Heart left ventricle (tissue), 16 donors: ENCODE results near the gene ASTN2. TPM values are rescaled to one million over a fixed set of nuclear protein-coding genes. Genes with fewer than 3 reads are reported as not detected.

Experiments used
- ATAC-seq, 4 donors: fragments of 200-7000 bp; cut with Tn5 transposase; one replicate each; pipeline ENCODE4 v1.9.1; 2020 to 2022; ENCODE audit warnings: moderate library complexity in 4 of 4, mild to moderate bottlenecking in 3 of 4, moderate number of reproducible peaks in 1 of 4
- DNase-seq, 5 donors: peaks; one replicate each; pipeline ENCODE4 v3.0.0-alpha.2; 2020
- H3K27ac ChIP-seq, 12 donors: fragments of 200-600 bp; sonication (generic) in 4 of 12; one replicate each; pipeline versions ENCODE4 v1.5.0 to v1.8.0; 2016 to 2022; ENCODE audit warnings: mild to moderate bottlenecking in 2 of 12
- H3K27me3 ChIP-seq, 9 donors: fragments of 200-600 bp; sonication (generic) in 2 of 9; one replicate each; pipeline versions ENCODE4 v1.5.1 to v1.8.0; 2016 to 2022; ENCODE audit warnings: mild to moderate bottlenecking in 3 of 9
- H3K36me3 ChIP-seq, 9 donors: fragments of 200-600 bp; sonication (generic) in 2 of 9; one replicate each; pipeline versions ENCODE4 v1.5.0 to v1.8.0; 2018 to 2022; ENCODE audit warnings: mild to moderate bottlenecking in 2 of 9
- H3K4me1 ChIP-seq, 12 donors: fragments of 200-600 bp; sonication (generic) in 4 of 12; one replicate each; pipeline versions ENCODE4 v1.5.0 to v1.8.0; 2016 to 2022; ENCODE audit warnings: mild to moderate bottlenecking in 3 of 12
- H3K4me3 ChIP-seq, 12 donors: fragments of 200-600 bp; sonication (generic) in 4 of 12; one replicate each; pipeline versions ENCODE4 v1.5.0 to v1.8.0; 2017 to 2022; ENCODE audit warnings: mild to moderate bottlenecking in 9 of 12, moderate library complexity in 4 of 12
- H3K9me3 ChIP-seq, 12 donors: fragments of 200-600 bp; sonication (generic) in 4 of 12; one replicate each; pipeline versions ENCODE4 v1.5.0 to v1.8.0; 2016 to 2022; ENCODE audit warnings: mild to moderate bottlenecking in 1 of 12
- CTCF ChIP-seq, 12 donors: fragments of 200-600 bp; sonication (generic) in 4 of 12; IDR thresholded peaks; one replicate each; pipeline versions ENCODE4 v1.5.0 to v1.8.0; 2018 to 2022; ENCODE audit warnings: antibody characterized with exemption in 12 of 12, mild to moderate bottlenecking in 5 of 12
- POLR2A ChIP-seq, 2 donors: fragments of 450-650 bp; IDR thresholded peaks; one replicate each; pipeline ENCODE4 v1.6.1; 2017; ENCODE audit warnings: antibody characterized with exemption in 2 of 2, mild to moderate bottlenecking in 2 of 2, moderate library complexity in 2 of 2
- WGBS, 4 donors: extraction: QIAGEN DNeasy Blood & Tissue Kit in 2 of 4; methylation state at CpG; one replicate each; pipeline versions ENCODE4 v1.1.5 to v1.1.7; 2013 to 2018; 5-methylcytosine and 5-hydroxymethylcytosine counted together
- intact Hi-C, 10 donors: fragments of 100-400 bp; cut with DNase I; formaldehyde crosslinking; loops; one replicate each; pipeline versions ENCODE4 v1.11.1 to v1.14.2; 2022
- long read RNA-seq, 3 donors: library from polyadenylated mRNA; unstranded; transcript quantifications; one replicate each; pipeline ENCODE4 v2.0.0, GENCODE V29; 2020 to 2021
- polyA plus RNA-seq, 2 donors: library from polyadenylated mRNA; stranded (reverse); fragments of 200-250 nt; gene quantifications; one replicate each; pipeline ENCODE4 v1.2.3, GENCODE V29; 2013
- total RNA-seq, 9 donors: library from RNA; depleted of rRNA in 2 of 9; stranded (reverse); fragments of >200 nt in 2 of 9; fragmentation: NEBNext Ultra II Directional in 3 of 9; extraction: Animal tissue kit (Norgen Biotek cat#: 25700) in 3 of 9; gene quantifications; one replicate each; pipeline versions ENCODE4 v1.1.0 to v1.2.4, GENCODE V29; 2016 to 2023
- donor health status: ischemic (EF 13 %, LVEDD 7.1; RV severe dilation, severe dysfunction).
- donor health status: healthy with polysubstance abuse.
- donor health status: DM: no; HTN: yes; CAD: no.
- donor health status: DM: no; HTN: no; CAD: no.
- donor health status: ischemic (EF 25% LVEDD 6.9; RV normal size, moderate dysfunction).
- donor health status: ischemic (EF 25% LVEDD 5.7; RV mildly dilated, moderate dysfunction).
- donor health status: healthy.
- donor health status: DM: yes; HTN: yes; CAD: no.
- donor health status: ischemic (EF 35%, LVEDD 5.7; RV mildly dilated, moderate dysfunction).
- donor health status: nonischemic (EF 11% LVEDD 7.7; RV severe dilation, severe dysfunction).
- donor health status: DM: yes; HTN: yes; CAD: no.
- donor health status: PGD.
- donor health status: ischemic (EF 29% LVEDD 5.4; RV normal size, mild dysfunction).
- donor health status: nonischemic (EF 23%, LVEDD 6.1; RV moderate dilation, normal function).

ASTN2 gene
- total RNA-seq, result 1 to 10 TPM; 2.8 to 6.0 (median 3.5) TPM
- 1 to 10 TPM; 2.5 to 2.7 TPM for polyA plus RNA-seq
- long read RNA-seq, donor 1, partial matches to known transcripts, result 8 of 14 reads
- long read RNA-seq, donor 1, other reads (novel, unspliced or antisense), result 6 of 14 reads
- long read RNA-seq, donor 2, partial matches to known transcripts, result 28 of 34 reads
- long read RNA-seq, donor 2, other reads (novel, unspliced or antisense), result 6 of 34 reads
- long read RNA-seq, donor 3, partial matches to known transcripts, result 3 of 8 reads
- long read RNA-seq, donor 3, other reads (novel, unspliced or antisense), result 5 of 8 reads

DNA sequence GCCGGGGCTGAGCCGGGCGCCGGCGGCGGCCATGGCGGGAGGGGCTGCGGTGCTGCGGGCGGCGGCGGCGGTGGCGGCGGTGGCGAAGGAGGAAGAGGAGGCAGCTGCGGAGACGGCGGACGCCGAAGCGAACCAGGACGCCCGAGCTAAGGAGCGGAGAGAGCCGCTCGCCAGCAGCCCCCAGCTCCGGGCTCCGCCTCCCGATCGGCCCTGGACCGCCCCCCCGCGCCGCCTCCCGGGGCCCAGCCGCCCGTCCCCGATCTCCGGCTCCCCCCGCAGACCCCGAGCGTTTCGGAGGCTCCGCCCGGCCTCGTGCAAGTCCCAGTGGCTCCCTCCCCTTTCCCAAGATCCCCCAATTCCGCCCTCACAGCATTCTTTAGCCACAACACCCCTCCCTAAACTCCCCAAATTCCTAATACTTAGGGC is at the start of gene ASTN2:
Gene ASTN2, minus strand, starts transcription at position 152 of the 426 bp plus-strand sequence. Its CDS starts 119 bp downstream, at position 33.
- Histone ChIP-seq H3K27me3 (peaks cover 23 to 83% (median 47%) of the 10 kb centered on the region in 9 donors), H3K4me1 (peaks cover 0 to 28% (median 5%) of the 10 kb centered on the region in 12 donors), H3K27ac (no peak within 1 kb of the TSS), H3K36me3 (no peaks in the 10 kb centered on the region), H3K9me3 (no peaks in the 10 kb centered on the region), H3K4me3 (peak within 1 kb of the TSS; percentile 26 to 59 (median 44))
- peak in 2 of 5 donors; percentile 23 to 27 for DNase-seq
- 0 to 3% (median 1%) methylated on average over 5 to 48 of the region's 48 CpGs for WGBS, 4 donors
- peak in 3 of 4 donors; percentile 12 to 48 (median 25) for ATAC-seq
- intact Hi-C loops, result loop anchor here in 6 of 10 donors (5.0 to 10.0 kb wide), 5 partner anchors 170 to 338 kb away; no protein-coding TSS in a partner anchor
- no peak for TF ChIP-seq CTCF (IDR thresholded peaks at IDR 0.05)
- TF ChIP-seq POLR2A (IDR thresholded peaks at IDR 0.05), result no peak

GRCh38 chr9:117462861-117463260 is 48.0 kb upstream of the ASTN2 start:
- ATAC-seq, result no peak
- Histone ChIP-seq H3K9me3 (no peaks in the 10 kb centered on the region), H3K36me3 (no peaks in the 10 kb centered on the region), H3K4me3 (no peak overlapping the region), H3K4me1 (no peaks in the 10 kb centered on the region), H3K27ac (no peak overlapping the region), H3K27me3 (peaks cover 0 to 21% (median 0%) of the 10 kb centered on the region in 9 donors)
- intact Hi-C loops, result no loop called here
- no peak for DNase-seq
- TF ChIP-seq POLR2A (IDR thresholded peaks at IDR 0.05) (no peak), CTCF (IDR thresholded peaks at IDR 0.05) (no peak)
- 44 to 67% (median 62%) methylated on average over 3 to 4 of the region's 4 CpGs for WGBS, 4 donors

DNA sequence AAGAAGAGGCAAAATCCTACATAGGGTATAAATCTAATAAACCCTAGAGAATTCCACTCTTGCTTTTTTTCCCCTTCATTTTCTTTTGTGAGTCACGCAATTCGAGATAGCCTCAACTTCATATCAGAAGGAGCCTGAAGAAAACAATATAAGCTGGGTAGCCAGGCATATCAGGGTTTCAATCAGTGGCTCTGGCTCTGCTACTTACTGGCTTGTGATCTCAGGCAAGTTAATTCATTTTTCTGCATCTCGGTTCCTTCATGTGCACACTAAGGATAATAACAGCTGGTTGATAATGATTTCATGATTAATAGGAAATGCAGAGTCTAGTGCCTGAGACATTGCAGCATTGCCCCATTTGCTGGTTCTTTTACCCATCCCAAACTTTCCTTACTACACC is 46.5 kb upstream of the ASTN2 start:
- no peaks in the 10 kb centered on the region for H3K36me3 ChIP-seq
- intact Hi-C loops, result no loop called here
- no peaks in the 10 kb centered on the region for H3K4me1 ChIP-seq
- no peak overlapping the region for H3K4me3 ChIP-seq
- no peak for ATAC-seq
- TF ChIP-seq POLR2A (IDR thresholded peaks at IDR 0.05) (no peak), CTCF (IDR thresholded peaks at IDR 0.05) (no peak)
- H3K9me3 ChIP-seq, result no peaks in the 10 kb centered on the region
- DNase-seq, result no peak
- WGBS, 4 donors, result 58 to 70% (median 68%) methylated on average over 3 of the region's 3 CpGs
- H3K27me3 ChIP-seq, result peaks cover 0 to 14% (median 0%) of the 10 kb centered on the region in 9 donors
- no peak overlapping the region for H3K27ac ChIP-seq

GRCh38 chr9:117460743-117461142 is 45.9 kb upstream of the ASTN2 start:
- 80 to 88% (median 83%) methylated on average over 3 of the region's 3 CpGs for WGBS, 4 donors
- Histone ChIP-seq H3K4me3 (no peak overlapping the region), H3K27ac (no peak overlapping the region), H3K36me3 (no peaks in the 10 kb centered on the region), H3K9me3 (no peaks in the 10 kb centered on the region), H3K4me1 (no peaks in the 10 kb centered on the region), H3K27me3 (peaks cover 0 to 15% (median 0%) of the 10 kb centered on the region in 9 donors)
- no peak for TF ChIP-seq POLR2A (IDR thresholded peaks at IDR 0.05)
- no peak for TF ChIP-seq CTCF (IDR thresholded peaks at IDR 0.05)
- DNase-seq, result no peak
- ATAC-seq, result no peak
- intact Hi-C loops, result no loop called here
